ENCODE results near the gene NIM1K.
"Not testable (repeated sequence)": the region's sequence is repeated elsewhere in the genome, so short reads cannot be mapped to it uniquely, and the experiment has no call there.

GRCh38 chr5:43306954-43307353 is 114.9 kb downstream of the NIM1K start:
- TF ChIP-seq CTCF (IDR thresholded peaks at IDR 0.05); ZFX (IDR thresholded peaks at IDR 0.05; ENCODE audit: borderline replicate concordance): not testable (repeated sequence)
